Neuron (in vitro differentiated cells): Measurements from ENCODE around the gene POLRMT.

Experiments
- H2AFZ ChIP-seq: one replicate; pipeline ENCODE4 v1.6.1; 2013; ENCODE audit warnings: low read depth, mild to moderate bottlenecking, inconsistent platforms, low read length, moderate library complexity
- H3K27me3 ChIP-seq: one replicate; pipeline ENCODE4 v1.6.1; 2013; ENCODE audit warnings: low read length; ENCODE audit not compliant: insufficient read depth
- H3K36me3 ChIP-seq: one replicate; pipeline ENCODE4 v1.6.1; 2013; ENCODE audit warnings: low read length; ENCODE audit not compliant: insufficient read depth
- H3K4me1 ChIP-seq: one replicate; pipeline ENCODE4 v1.6.1; 2013; ENCODE audit warnings: low read length; ENCODE audit not compliant: insufficient read depth
- H3K4me3 ChIP-seq: 2 replicates; pipeline ENCODE4 v1.5.1; 2013; ENCODE audit warnings: mild to moderate bottlenecking, low read length, moderate library complexity
- H3K9me3 ChIP-seq: one replicate; pipeline ENCODE4 v1.6.1; 2013; ENCODE audit warnings: low read length

Gene POLRMT

GRCh38 chr19:658916-659839 lies 25.8 kb upstream of the POLRMT start:
- no peak overlapping the region for H2AFZ ChIP-seq
- peaks cover 17% of the 10 kb centered on the region for H3K36me3 ChIP-seq
- H3K4me3 ChIP-seq = no peak overlapping the region
- no peaks in the 10 kb centered on the region for H3K9me3 ChIP-seq
- no peaks in the 10 kb centered on the region for H3K27me3 ChIP-seq
- peaks cover 34% of the 10 kb centered on the region for H3K4me1 ChIP-seq

GRCh38 chr19:658059-658839 lies 24.9 kb upstream of the POLRMT start:
- Histone ChIP-seq H2AFZ (no peak overlapping the region), H3K36me3 (peaks cover 24% of the 10 kb centered on the region), H3K4me1 (peaks cover 34% of the 10 kb centered on the region), H3K27me3 (no peaks in the 10 kb centered on the region), H3K4me3 (no peak overlapping the region), H3K9me3 (no peaks in the 10 kb centered on the region)

GRCh38 chr19:657611-658010 lies 24.3 kb upstream of the POLRMT start:
- Histone ChIP-seq H3K4me1 (peaks cover 34% of the 10 kb centered on the region), H2AFZ (no peak overlapping the region), H3K36me3 (peaks cover 24% of the 10 kb centered on the region), H3K9me3 (no peaks in the 10 kb centered on the region), H3K4me3 (no peak overlapping the region), H3K27me3 (no peaks in the 10 kb centered on the region)

GRCh38 chr19:656751-657559 lies 23.6 kb upstream of the POLRMT start:
- no peak overlapping the region for H3K4me3 ChIP-seq
- H3K9me3 ChIP-seq = no peaks in the 10 kb centered on the region
- no peak overlapping the region for H2AFZ ChIP-seq
- H3K36me3 ChIP-seq = peaks cover 28% of the 10 kb centered on the region
- peaks cover 32% of the 10 kb centered on the region for H3K4me1 ChIP-seq
- no peaks in the 10 kb centered on the region for H3K27me3 ChIP-seq

DNA sequence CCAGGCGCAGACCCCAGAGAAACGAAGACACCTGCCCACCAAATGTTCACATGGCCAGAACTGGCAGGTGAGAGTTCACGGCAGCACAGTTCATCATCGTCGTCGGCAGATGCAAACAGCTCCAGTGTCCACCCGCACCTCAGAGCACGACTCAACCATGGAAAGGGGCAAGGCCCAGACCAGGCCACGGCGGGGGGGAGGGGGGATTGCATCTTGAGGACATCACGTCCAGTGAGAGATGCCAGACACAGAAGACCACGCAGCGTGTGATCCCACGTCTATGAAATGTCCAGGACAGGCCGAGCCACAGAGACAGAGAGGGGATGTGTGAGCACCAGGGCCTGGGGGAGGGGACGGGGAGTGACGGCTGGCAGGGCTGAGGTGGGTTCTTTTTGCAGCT lies 22.4 kb upstream of the POLRMT start:
- Histone ChIP-seq H2AFZ (no peak overlapping the region), H3K36me3 (peaks cover 38% of the 10 kb centered on the region), H3K4me3 (no peak overlapping the region), H3K4me1 (peaks cover 19% of the 10 kb centered on the region), H3K9me3 (no peaks in the 10 kb centered on the region), H3K27me3 (no peaks in the 10 kb centered on the region)

DNA sequence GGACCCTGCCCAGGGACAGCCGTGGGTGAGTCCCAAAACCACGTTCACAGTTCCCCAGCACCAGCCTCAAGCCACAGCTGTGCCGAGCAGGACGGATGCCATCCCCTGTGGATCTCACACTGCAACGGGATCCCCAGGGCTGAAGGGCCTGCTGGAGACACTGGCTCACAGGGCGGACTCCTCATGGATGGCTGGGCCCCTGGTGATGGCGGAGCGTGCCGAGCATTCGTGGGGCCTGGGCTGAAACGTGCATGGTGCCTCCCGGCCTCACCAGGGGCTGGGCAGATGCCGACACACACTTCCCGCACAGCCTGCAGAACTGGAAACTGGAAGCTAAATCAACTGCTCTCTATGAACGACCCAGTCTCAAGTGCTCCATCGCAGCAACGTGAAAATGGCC lies 20.1 kb upstream of the POLRMT start:
- Histone ChIP-seq H3K36me3 (peaks cover 42% of the 10 kb centered on the region), H3K27me3 (no peaks in the 10 kb centered on the region), H3K4me1 (peaks cover 8% of the 10 kb centered on the region), H2AFZ (no peak overlapping the region), H3K4me3 (no peak overlapping the region), H3K9me3 (no peaks in the 10 kb centered on the region)

DNA sequence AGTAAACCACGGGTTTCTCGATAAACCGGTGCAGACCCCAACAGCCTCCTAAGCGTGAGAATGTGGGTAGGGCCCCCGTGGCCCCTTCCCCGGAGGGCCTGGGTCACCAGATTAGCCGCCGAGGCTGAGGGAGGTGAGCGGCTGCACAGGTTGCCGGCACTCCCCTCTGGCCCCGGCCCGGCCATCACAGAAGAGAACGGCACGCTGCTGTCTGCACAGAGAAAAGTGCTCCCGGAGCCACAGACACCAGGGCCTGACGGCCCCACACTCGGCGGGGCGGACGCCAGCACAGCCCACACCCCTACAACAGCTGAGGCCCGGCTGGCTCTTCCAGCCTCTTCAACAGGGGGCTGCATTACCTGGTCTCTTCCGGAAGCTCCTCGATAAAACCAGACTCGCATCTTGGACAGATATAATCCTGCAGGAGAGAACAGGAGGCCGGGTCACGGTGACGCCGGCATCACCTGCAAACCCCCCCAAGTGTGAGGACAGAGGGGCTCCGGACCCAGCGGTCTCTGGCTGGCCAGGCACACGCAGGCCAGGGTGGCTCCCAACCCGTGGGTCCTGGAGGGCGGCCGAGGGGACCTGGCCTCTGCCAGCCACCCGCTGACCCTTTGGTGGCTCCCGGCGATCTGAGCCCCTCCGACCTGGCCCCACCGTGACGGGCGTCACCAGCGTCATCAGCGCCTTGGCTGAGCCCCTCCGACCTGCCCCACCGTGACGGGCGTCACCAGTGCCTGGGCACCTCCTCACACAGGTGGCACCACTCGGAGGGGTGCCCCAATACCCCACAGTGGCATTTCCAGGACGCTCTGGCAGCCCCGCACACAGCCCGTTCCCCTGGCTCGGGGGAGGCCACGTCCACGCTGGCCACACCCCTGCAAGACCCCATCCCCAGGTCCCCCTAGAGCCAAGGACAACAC lies 19.4 kb upstream of the POLRMT start:
- H3K4me3 ChIP-seq = no peak overlapping the region
- H3K27me3 ChIP-seq = no peaks in the 10 kb centered on the region
- no peaks in the 10 kb centered on the region for H3K9me3 ChIP-seq
- H3K36me3 ChIP-seq = peaks cover 46% of the 10 kb centered on the region
- no peak overlapping the region for H2AFZ ChIP-seq
- peaks cover 2% of the 10 kb centered on the region for H3K4me1 ChIP-seq

DNA sequence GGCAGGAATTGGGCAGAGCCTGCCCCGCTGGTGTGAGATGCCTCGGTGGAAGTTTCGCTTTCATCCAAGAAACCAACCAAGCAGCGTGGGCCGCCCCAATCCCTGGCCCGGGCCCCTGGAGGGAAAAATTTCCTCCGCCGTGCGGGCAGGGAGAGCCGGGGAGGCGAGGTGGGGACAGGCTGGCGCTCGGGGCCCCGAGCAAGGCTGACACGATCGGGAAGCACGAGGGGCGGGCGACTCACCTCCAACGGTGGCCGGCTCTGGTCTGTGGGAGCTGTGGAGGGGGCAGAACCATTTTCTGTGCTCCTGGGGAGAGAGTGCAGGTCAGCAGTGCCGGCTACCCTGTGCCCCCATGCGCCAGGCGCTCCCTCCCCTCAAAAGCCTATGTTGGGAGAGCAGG lies 18.7 kb upstream of the POLRMT start:
- Histone ChIP-seq H2AFZ (no peak overlapping the region), H3K4me1 (no peaks in the 10 kb centered on the region), H3K27me3 (no peaks in the 10 kb centered on the region), H3K4me3 (no peak overlapping the region), H3K9me3 (no peaks in the 10 kb centered on the region), H3K36me3 (peaks cover 49% of the 10 kb centered on the region)

DNA sequence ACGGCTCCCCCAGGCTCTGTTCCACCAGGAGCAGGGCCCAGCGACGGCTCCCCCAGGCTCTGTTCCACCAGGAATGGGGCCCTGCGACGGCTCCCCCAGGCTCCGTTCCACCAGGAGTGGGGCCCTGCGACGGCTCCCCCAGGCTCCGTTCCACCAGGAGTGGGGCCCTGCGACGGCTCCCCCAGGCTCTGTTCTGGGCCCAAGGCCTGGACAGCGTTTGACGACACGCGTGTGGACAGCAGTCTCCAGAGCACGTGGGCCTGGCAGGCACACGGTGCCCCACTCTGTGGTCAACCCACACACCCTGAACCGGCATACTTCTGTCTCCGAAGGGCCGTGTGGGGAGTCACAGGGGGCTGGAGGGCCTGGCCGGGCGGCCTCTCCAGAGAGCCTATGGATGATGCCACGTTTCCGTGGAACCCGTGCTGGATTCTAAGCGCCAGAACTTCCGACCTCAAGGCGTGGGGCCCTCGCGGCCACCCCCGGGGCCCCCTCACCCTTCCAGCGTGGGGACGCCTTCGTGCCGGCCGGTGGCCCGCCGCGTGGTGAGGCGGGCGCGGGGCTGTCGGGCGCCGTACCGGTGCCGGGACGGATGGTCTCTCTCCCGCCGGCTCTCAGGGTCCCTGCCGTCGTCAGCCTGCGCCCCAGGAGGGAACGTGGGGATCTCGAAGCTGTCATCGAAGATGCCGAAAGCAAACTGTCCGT lies 17.9 kb upstream of the POLRMT start:
- H3K4me3 ChIP-seq = no peak overlapping the region
- H3K27me3 ChIP-seq = no peaks in the 10 kb centered on the region
- no peaks in the 10 kb centered on the region for H3K9me3 ChIP-seq
- H2AFZ ChIP-seq = no peak overlapping the region
- H3K4me1 ChIP-seq = no peaks in the 10 kb centered on the region
- peaks cover 53% of the 10 kb centered on the region for H3K36me3 ChIP-seq

- Histone ChIP-seq H3K27me3 (no peaks in the 10 kb centered on the region), H3K9me3 (no peaks in the 10 kb centered on the region), H3K4me3 (no peak overlapping the region), H2AFZ (no peak overlapping the region), H3K4me1 (no peaks in the 10 kb centered on the region), H3K36me3 (peaks cover 58% of the 10 kb centered on the region)
Measured at GRCh38 chr19:650121-650520, 16.8 kb upstream of the POLRMT start.

DNA sequence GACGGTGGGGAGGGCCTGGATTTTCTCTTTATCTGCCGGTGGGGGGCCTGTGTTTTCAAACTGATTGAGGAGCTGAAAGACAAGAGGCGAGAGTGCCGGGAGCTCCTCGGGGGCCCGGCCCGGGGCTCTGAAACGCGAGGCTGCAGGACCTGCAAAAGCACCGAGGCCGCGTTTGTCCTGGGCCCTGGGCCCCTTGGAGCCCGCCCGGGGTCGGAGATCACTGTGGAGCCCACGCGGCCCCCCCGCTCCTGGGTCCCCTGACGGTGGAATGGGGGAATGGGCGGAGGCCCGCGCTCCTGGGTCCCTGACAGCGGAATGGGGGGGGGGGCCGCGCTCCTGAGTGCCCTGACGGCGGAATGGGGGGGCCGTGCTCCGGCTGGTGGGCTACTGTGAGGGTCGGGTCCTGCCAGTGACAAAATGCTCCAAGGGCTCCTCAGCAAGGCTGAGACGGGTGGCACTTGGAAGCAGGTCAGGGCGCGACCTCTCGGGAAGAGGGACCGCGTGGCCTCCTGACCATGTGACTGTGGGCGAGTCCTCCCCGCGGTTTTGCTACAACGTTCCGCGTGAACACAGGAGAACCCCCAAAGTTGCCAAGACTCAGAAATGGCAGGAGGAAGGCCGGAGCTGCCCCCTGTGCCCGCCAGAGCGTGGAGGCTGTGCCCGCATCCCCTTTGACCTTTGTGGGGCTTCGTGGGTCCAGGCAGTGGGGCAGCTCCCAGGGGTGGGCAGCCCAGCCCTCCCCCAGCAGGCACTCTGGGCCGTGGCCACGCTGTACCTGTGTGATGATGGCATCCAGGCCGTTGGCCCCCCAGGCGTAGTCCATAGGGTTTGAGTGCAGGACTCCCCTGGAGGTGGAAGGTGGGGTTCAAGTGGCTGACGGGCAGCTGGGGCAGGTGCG lies 15.8 kb upstream of the POLRMT start:
- Histone ChIP-seq H3K36me3 (peaks cover 53% of the 10 kb centered on the region), H3K27me3 (no peaks in the 10 kb centered on the region), H2AFZ (no peak overlapping the region), H3K9me3 (no peaks in the 10 kb centered on the region), H3K4me3 (no peak overlapping the region), H3K4me1 (no peaks in the 10 kb centered on the region)
